Endothelial cell of umbilical vein (primary cell): ENCODE data around the gene SLC36A2. TPM values are rescaled to one million over a fixed set of nuclear protein-coding genes. Genes with fewer than 3 reads are reported as not detected.

Experiments used
- BruUV-seq: library from RNA; stranded (reverse); fragments of 400-500 nt; replicated peaks from 2 replicates; lab custom pipeline; 2021; lab: Mats Ljungman, UMichigan
- CTCF ChIA-PET: fragments of 300-600, 350-600 bp; sonication (Branson Sonifier 250); formaldehyde crosslinking; loops from one replicate; lab custom pipeline; 2021; ENCODE audit warnings: antibody characterized with exemption, inconsistent platforms; lab: Charles Lee
- POLR2A ChIA-PET: fragments of 300-600, 350-600 bp; sonication (Branson Sonifier 250); formaldehyde crosslinking; loops from one replicate; lab custom pipeline; 2021; ENCODE audit warnings: antibody characterized with exemption, inconsistent platforms; lab: Charles Lee
- DNase-seq: peaks from one replicate; pipeline ENCODE4 v3.0.0-alpha.2; 2011; ENCODE audit warnings: low read depth, low spot score
- FAIRE-seq: peaks from 2 replicates; lab custom pipeline; 2011; peaks lifted over from hg19 to GRCh38; lab: Jason Lieb, UNC
- H2AFZ ChIP-seq: 2 replicates; pipeline ENCODE4 v1.6.0; 2012; ENCODE audit warnings: low read depth, low read length, control low read depth, inconsistent platforms
- H3K27ac ChIP-seq: 2 replicates; pipeline ENCODE4 v1.5.1; 2011; ENCODE audit warnings: low read depth, mild to moderate bottlenecking, control low read depth, low read length, moderate library complexity; ENCODE audit not compliant: insufficient read depth
- H3K27me3 ChIP-seq, 2 experiments: 2 replicates each; pipeline versions ENCODE4 v1.6.0 to v1.6.1; 2011; ENCODE audit warnings: low read length in 2 of 2, mixed read lengths in 1 of 2; ENCODE audit not compliant: control insufficient read depth in 2 of 2, insufficient read depth in 2 of 2
- H3K36me3 ChIP-seq, 2 experiments: 2 replicates in 1 of 2; 3 replicates in 1 of 2; pipeline ENCODE4 v1.5.1; 2011; ENCODE audit warnings: low read length in 2 of 2, mild to moderate bottlenecking in 1 of 2, moderate library complexity in 1 of 2; ENCODE audit not compliant: control insufficient read depth in 2 of 2, insufficient read depth in 2 of 2; ENCODE audit errors: extremely low read depth in 1 of 2
- H3K4me1 ChIP-seq: 3 replicates; pipeline ENCODE4 v1.5.1; 2011; ENCODE audit warnings: mild to moderate bottlenecking, low read length; ENCODE audit not compliant: control insufficient read depth, insufficient read depth; ENCODE audit errors: extremely low read depth
- H3K4me2 ChIP-seq: 2 replicates; pipeline ENCODE4 v1.6.1; 2011; ENCODE audit warnings: low read length, control low read depth, mixed read lengths; ENCODE audit not compliant: insufficient read depth
- H3K4me3 ChIP-seq, 3 experiments: fragments of 200-600 bp in 1 of 3; sonication (generic), shearing (Covaris generic) in 1 of 3; replicated peaks in 1 of 3; 2 replicates each; pipeline ENCODE4 v1.5.1; 2011 to 2016; ENCODE audit warnings: control low read depth in 3 of 3, low read length in 3 of 3, mild to moderate bottlenecking in 2 of 3, inconsistent platforms in 1 of 3, low read depth in 1 of 3, moderate library complexity in 1 of 3; ENCODE audit not compliant: insufficient read depth in 1 of 3
- H3K79me2 ChIP-seq: 2 replicates; pipeline ENCODE4 v1.6.0; 2012; ENCODE audit warnings: low read length, inconsistent platforms; ENCODE audit not compliant: control insufficient read depth, insufficient read depth
- H3K9ac ChIP-seq: replicated peaks from 2 replicates; pipeline ENCODE3; 2011; ENCODE audit warnings: low read length, control low read depth; ENCODE audit not compliant: insufficient read depth; ENCODE audit errors: extremely low read depth
- H3K9me1 ChIP-seq: replicated peaks from 3 replicates; pipeline ENCODE4 v1.6.0; 2011; ENCODE audit warnings: mild to moderate bottlenecking, low read length; ENCODE audit not compliant: control insufficient read depth, insufficient read depth; ENCODE audit errors: extremely low read depth
- H3K9me3 ChIP-seq: replicated peaks from 2 replicates; pipeline ENCODE4 v1.5.1; 2012; ENCODE audit warnings: low read length, inconsistent platforms; ENCODE audit not compliant: control insufficient read depth, insufficient read depth
- H4K20me1 ChIP-seq: replicated peaks from 2 replicates; pipeline ENCODE3; 2011; ENCODE audit warnings: mild to moderate bottlenecking, low read length; ENCODE audit not compliant: control insufficient read depth, insufficient read depth; ENCODE audit errors: extremely low read depth
- EZH2 ChIP-seq: IDR thresholded peaks from 2 replicates; pipeline ENCODE4 v1.6.1; 2012; ENCODE audit warnings: borderline replicate concordance, low read depth, mild to moderate bottlenecking, moderate library complexity, low read length, inconsistent platforms; ENCODE audit not compliant: severe bottlenecking
- FOS ChIP-seq: IDR thresholded peaks from 2 replicates; pipeline ENCODE4 v1.6.1; 2011; ENCODE audit warnings: mild to moderate bottlenecking, low read length, moderate library complexity, borderline replicate concordance; ENCODE audit not compliant: insufficient read depth
- GATA2 ChIP-seq: IDR thresholded peaks from 2 replicates; pipeline ENCODE4 v1.7.0; 2011; ENCODE audit warnings: low read depth, mild to moderate bottlenecking, moderate library complexity, mixed read lengths, low read length; ENCODE audit not compliant: insufficient read length, insufficient read depth
- JUN ChIP-seq: IDR thresholded peaks from 2 replicates; pipeline ENCODE4 v1.6.1; 2011; ENCODE audit warnings: borderline replicate concordance, low read depth; ENCODE audit not compliant: insufficient read length, insufficient read depth
- MYC ChIP-seq: IDR thresholded peaks from one replicate; pipeline ENCODE4 v1.6.1; 2011; ENCODE audit warnings: mild to moderate bottlenecking, low read depth, low read length
- POLR2A ChIP-seq: IDR thresholded peaks from 2 replicates; pipeline ENCODE4 v1.6.1; 2012; ENCODE audit warnings: low read depth, mild to moderate bottlenecking, control low read depth, low read length
- POLR2AphosphoS5 ChIP-seq: IDR thresholded peaks from 2 replicates; pipeline ENCODE4 v1.6.1; 2012; ENCODE audit warnings: low read depth, mild to moderate bottlenecking, control low read depth, low read length, moderate library complexity; ENCODE audit not compliant: insufficient read depth
- dilution Hi-C: fragments of 300-500 bp; cut with MboI; formaldehyde crosslinking; loops from one replicate; pipeline ENCODE4 v1.15.0; 2019; ENCODE audit warnings: low sequenced_read_pairs; ENCODE audit not compliant: extremely low pct_ligation_motif_present
- intact Hi-C: fragments of 100-400 bp; cut with micrococcal nuclease; formaldehyde crosslinking; loops from one replicate; pipeline ENCODE4 v1.10.0; 2022
- polyA plus RNA-seq, 4 experiments: library from polyadenylated mRNA; depleted of rRNA in 3 of 4; stranded (reverse) in 3 of 4; unstranded in 1 of 4; fragments of >200 nt; gene quantifications; 2 replicates each; pipeline versions ENCODE4 v1.2.1 to v1.2.3, GENCODE V29; 2011 to 2012; ENCODE audit warnings: missing spikeins in 1 of 4
- total RNA-seq: library from RNA; stranded (reverse); gene quantifications from 2 replicates; pipeline ENCODE4 v1.2.3, GENCODE V29; 2021
- TF ChIP-seq, protein P1 (sequence below): IDR thresholded peaks from 2 replicates; pipeline ENCODE4 v1.6.1; 2011; ENCODE audit not compliant: insufficient read depth, insufficient read length
- TF ChIP-seq, protein P2 (sequence below), 2 donors: IDR thresholded peaks; 1 replicate in 1 of 2; 2 replicates in 1 of 2; pipeline ENCODE4 v1.5.1; 2011; ENCODE audit warnings: low read length in 2 of 2, mild to moderate bottlenecking in 2 of 2, moderate library complexity in 2 of 2, control low read depth in 1 of 2, inconsistent platforms in 1 of 2, low read depth in 1 of 2; ENCODE audit not compliant: insufficient read depth in 1 of 2; ENCODE audit errors: extremely low read depth in 1 of 2

The SLC36A2 gene
- total and polyA plus RNA-seq, 2 donors (not counting 3 experiments of a cell fraction or from before 2014, with no cell fraction given): not detected

DNA sequence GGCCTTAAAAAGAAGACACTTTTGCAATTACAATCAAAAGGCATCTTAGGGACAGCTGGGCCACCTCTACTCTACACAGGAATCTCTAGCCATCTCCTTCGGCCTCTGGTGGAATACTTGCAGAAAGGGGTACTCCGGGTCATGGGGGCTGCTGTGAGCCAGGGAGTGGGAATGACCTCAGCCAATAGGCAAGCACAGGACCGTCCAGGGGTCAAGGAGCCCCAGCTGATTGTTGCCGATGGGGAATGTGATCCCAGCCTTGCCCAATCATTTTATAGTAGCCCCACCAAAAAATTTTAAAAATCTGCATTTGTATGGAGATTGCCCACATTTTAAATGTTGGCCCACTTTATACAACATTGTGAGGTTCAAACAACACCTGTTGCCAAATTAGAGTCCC lies 26.9 kb downstream of the SLC36A2 start:
- Histone ChIP-seq H2AFZ (no peak overlapping the region), H3K4me2 (no peak overlapping the region), H3K9ac (no peak overlapping the region), H3K4me3 (no peak overlapping the region), H3K27ac (no peak overlapping the region), H3K27me3 (no peaks in the 10 kb centered on the region), H3K9me3 (no peaks in the 10 kb centered on the region), H3K79me2 (no peaks in the 10 kb centered on the region), H3K9me1 (no peaks in the 10 kb centered on the region), H4K20me1 (no peaks in the 10 kb centered on the region), H3K36me3 (no peaks in the 10 kb centered on the region), H3K4me1 (no peaks in the 10 kb centered on the region)
- no TSS peak for BruUV-seq
- POLR2A ChIA-PET: interaction anchor here (0.6 to 0.7 kb wide), 2 partner anchors 68 to 421 kb away, joined by 3 to 4 read pairs; partner anchors contain the start of gene GM2A
- intact Hi-C loops (no loop called here), dilution Hi-C loops (no loop called here)
- CTCF ChIA-PET: interaction anchor here (1.1 to 2.1 kb wide), 3 partner anchors 81 to 332 kb away, joined by 3 to 8 read pairs (median 3); no protein-coding TSS in a partner anchor
- TF ChIP-seq EZH2: no peak
- no peak for TF ChIP-seq MYC
- TF ChIP-seq, protein P1, sequence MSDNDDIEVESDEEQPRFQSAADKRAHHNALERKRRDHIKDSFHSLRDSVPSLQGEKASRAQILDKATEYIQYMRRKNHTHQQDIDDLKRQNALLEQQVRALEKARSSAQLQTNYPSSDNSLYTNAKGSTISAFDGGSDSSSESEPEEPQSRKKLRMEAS: no peak
- no peak for TF ChIP-seq POLR2A
- no peak for TF ChIP-seq FOS
- TF ChIP-seq, protein P2, sequence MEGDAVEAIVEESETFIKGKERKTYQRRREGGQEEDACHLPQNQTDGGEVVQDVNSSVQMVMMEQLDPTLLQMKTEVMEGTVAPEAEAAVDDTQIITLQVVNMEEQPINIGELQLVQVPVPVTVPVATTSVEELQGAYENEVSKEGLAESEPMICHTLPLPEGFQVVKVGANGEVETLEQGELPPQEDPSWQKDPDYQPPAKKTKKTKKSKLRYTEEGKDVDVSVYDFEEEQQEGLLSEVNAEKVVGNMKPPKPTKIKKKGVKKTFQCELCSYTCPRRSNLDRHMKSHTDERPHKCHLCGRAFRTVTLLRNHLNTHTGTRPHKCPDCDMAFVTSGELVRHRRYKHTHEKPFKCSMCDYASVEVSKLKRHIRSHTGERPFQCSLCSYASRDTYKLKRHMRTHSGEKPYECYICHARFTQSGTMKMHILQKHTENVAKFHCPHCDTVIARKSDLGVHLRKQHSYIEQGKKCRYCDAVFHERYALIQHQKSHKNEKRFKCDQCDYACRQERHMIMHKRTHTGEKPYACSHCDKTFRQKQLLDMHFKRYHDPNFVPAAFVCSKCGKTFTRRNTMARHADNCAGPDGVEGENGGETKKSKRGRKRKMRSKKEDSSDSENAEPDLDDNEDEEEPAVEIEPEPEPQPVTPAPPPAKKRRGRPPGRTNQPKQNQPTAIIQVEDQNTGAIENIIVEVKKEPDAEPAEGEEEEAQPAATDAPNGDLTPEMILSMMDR (IDR thresholded peaks at IDR 0.05; ENCODE audit: extremely low read depth in 1 of 2, insufficient read depth in 1 of 2, low read depth in 1 of 2, low read length in 2 of 2): no peak
- no peak for TF ChIP-seq GATA2
- TF ChIP-seq POLR2AphosphoS5: no peak
- TF ChIP-seq JUN: no peak
- no peak for FAIRE-seq
- DNase-seq: no peak
